SH-SY5Y (cell line): ENCODE data around the gene BORCS5.

Source experiments
- GATA2 ChIP-seq: IDR thresholded peaks from 2 replicates; pipeline ENCODE4 v1.6.1; 2011; ENCODE audit warnings: mild to moderate bottlenecking, low read depth, low read length
- GATA3 ChIP-seq: IDR thresholded peaks from 2 replicates; pipeline ENCODE4 v1.6.1; 2011; ENCODE audit warnings: low read depth, mild to moderate bottlenecking, low read length, moderate library complexity

DNA sequence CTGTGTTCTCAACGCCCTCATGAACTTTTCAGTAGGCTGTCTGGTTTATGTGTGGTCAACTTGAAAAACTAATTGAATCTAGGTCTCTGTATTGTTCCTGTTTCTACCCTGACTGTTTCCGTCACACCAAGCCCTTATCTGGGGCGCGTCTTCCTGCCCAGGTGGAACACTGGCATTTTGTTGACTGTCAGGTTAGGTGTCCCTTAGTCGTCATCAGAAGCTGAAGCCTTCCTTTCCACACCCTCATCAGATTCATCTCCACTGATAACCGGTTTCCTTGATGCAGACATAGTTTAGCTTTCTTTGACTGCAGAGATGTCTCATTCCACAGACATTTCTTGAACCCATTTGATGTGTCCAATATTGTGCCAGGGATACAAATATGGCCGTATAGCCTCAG lies 109.3 kb downstream of the BORCS5 start:
- TF ChIP-seq GATA2 = no peak
- no peak for TF ChIP-seq GATA3
